ENCODE results near the gene CDA. TPM values are rescaled to one million over a fixed set of nuclear protein-coding genes. Genes with fewer than 3 reads are reported as not detected.

Gene CDA
- total RNA-seq, 4 donors from 2014 or later = 5.3 to 24.1 (median 18.5) TPM

DNA sequence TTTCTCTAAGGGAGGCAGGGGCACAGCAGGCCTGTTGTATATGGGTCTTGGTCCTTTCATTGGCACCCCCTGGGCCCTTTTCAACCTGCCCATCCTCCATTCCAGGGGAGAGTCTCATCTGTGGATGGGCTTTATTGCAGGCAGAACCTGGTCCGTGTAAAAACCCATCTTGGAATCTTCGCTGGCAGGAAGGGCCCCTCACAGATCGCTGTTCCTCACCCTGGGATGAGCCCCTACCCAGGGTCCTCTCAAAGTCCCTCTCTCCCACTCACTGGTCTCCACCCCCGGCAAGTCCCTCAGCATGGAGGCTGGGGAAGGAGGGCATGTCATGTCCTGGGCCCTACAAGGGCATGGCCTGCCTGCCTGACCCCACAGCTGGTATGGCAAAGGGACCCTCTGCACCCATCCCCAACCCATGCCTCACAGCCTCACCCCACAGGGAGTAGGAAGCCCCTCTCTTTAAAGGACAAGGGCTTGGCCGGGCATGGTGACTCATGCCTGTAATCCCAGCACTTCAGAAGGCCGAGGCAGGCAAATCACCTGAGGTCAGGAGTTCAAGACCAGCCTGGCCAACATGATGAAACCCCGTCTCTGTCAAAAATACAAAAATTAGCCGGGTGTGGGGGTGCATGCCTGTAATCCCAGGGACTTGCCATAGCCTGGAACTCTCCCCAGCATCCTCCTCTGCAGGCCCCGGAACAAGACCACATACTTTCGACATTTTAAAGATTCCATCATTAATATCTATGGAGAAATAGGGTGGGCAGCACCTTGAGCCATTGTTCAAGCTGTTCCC lies 13.2 kb upstream of the CDA start:
- no peak for DNase-seq (ENCODE audit: low spot score in 2 of 2)
- H3K4me3 ChIP-seq (ENCODE audit: low read depth, poor library complexity, severe bottlenecking) = no peak overlapping the region
- intact Hi-C loops (cut with DNase I; ENCODE audit: low total_unique reads) = no loop called here
- TF ChIP-seq POLR2A (IDR thresholded peaks at IDR 0.05) = no peak
- no peak for TF ChIP-seq CTCF (IDR thresholded peaks at IDR 0.05)
- WGBS, 2 donors = 72 to 73% methylated on average over 10 of the region's 10 CpGs

DNA sequence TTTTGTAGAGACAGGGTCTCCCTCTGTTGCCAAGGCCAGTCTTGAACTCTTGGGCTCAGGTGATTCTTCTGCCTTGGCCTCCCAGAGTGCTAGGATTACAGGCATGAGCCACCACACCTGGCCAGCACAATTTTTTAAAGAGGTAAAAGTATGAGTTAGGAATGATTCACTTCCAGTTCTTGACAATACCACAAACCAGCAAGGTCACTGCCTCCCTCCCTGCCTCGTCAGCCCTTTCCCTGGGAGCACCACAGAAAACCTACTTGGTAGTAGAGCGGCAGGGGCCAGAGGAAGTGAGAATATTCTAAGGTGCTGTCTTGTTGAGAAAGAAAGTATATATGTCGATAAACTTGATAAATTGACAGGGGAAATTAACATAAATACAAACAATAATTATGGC lies 10.8 kb upstream of the CDA start:
- intact Hi-C loops (cut with DNase I; ENCODE audit: low total_unique reads) = no loop called here
- TF ChIP-seq CTCF (IDR thresholded peaks at IDR 0.05) = no peak
- no peak for TF ChIP-seq POLR2A (IDR thresholded peaks at IDR 0.05)
- DNase-seq (ENCODE audit: low spot score in 2 of 2) = no peak
- no peak overlapping the region for H3K4me3 ChIP-seq (ENCODE audit: low read depth, poor library complexity, severe bottlenecking)
- 77 to 91% methylated on average over 3 of the region's 3 CpGs for WGBS, 2 donors

DNA sequence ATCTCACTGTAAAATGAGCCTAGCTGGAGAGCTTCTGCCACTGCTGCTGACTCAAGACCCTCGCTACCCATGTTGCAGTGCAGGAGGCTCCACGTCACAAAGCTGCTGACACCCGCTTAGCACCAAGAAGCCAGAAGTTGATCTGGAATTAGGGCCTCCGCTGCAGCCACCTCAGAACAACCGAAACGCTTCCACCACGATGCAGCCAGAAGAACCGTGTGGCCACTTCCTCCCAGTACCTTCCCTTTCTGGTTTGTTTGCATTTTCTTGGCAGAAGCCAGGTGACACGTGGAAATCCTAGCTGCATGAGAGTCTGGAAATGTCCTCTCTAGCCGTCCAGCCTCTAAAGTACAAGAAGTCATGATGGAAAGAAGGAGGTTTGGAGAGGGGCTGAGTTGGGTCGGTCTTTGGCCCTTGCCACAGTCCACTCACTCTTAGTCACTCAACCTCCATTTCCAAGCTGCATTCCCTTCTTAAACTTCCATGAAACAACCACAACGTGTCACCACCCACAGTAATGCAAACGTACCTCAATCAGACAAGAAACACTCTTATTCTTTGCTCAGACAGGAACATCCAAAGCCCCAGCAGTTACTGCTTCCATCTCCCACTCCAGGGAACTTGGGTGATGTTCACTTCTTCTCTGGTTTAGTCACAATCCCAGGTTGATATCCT lies 10.0 kb upstream of the CDA start:
- no peak for DNase-seq (ENCODE audit: low spot score in 2 of 2)
- 67 to 70% methylated on average over 13 of the region's 13 CpGs for WGBS, 2 donors
- intact Hi-C loops (cut with DNase I; ENCODE audit: low total_unique reads) = no loop called here
- no peak overlapping the region for H3K4me3 ChIP-seq (ENCODE audit: low read depth, poor library complexity, severe bottlenecking)
- no peak for TF ChIP-seq CTCF (IDR thresholded peaks at IDR 0.05)
- TF ChIP-seq POLR2A (IDR thresholded peaks at IDR 0.05) = no peak

- TF ChIP-seq CTCF (IDR thresholded peaks at IDR 0.05) (no peak), POLR2A (IDR thresholded peaks at IDR 0.05) (no peak)
- DNase-seq (ENCODE audit: low spot score in 2 of 2) = no peak
- intact Hi-C loops (cut with DNase I; ENCODE audit: low total_unique reads) = no loop called here
- WGBS, 2 donors = 58 to 66% methylated on average over 2 of the region's 2 CpGs
- H3K4me3 ChIP-seq (ENCODE audit: low read depth, poor library complexity, severe bottlenecking) = no peak overlapping the region
Observed at GRCh38 chr1:20584890-20585289, 4.0 kb upstream of the CDA start.

DNA sequence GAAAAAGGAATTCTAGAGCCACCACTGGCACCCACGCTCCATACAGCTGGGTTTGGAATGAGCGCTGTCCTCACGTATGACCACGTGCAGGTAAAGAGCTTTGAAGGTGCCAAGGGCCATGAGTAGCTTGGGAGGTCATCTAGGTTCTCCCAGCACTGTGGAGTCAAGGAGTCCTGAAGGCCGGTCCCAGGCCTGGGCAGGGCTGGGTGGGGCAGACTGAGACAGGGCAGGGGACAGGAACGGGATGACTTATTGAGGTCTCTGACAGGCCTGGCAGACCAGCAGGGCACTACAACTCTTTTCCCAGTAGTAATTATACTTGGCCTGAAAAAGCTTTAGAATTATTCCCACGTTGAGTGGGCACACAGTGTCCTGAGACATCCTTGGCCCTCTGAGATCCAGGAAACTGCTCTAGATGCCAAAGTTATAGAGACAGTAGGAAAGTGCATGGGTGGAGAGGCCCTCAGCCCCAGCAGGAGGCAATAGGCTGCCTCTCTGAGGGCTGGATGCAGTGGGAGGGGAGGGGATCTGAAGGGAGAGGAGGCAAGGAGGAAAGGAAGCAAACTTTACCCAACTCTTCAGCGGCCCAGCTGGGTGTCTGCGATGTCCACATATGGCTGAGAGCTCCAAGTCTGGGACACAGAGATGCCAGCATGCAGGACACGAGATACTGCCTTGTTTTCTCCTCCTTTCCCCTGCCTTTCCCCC lies 1.8 kb upstream of the CDA start:
- 63 to 67% methylated on average over 9 to 10 of the region's 10 CpGs for WGBS, 2 donors
- TF ChIP-seq CTCF (IDR thresholded peaks at IDR 0.05) = no peak
- TF ChIP-seq POLR2A (IDR thresholded peaks at IDR 0.05) = no peak
- intact Hi-C loops (cut with DNase I; ENCODE audit: low total_unique reads) = no loop called here
- H3K4me3 ChIP-seq (ENCODE audit: low read depth, poor library complexity, severe bottlenecking) = no peak overlapping the region
- DNase-seq (ENCODE audit: low spot score in 2 of 2) = no peak
